K562 (cell line): ENCODE measurements around the gene ZNF35. TPM values are rescaled to one million over a fixed set of nuclear protein-coding genes. Genes with fewer than 3 reads are reported as not detected.

Source experiments
- ATAC-seq: fragments of 200-7000 bp; cut with Tn5 transposase; 3 replicates; pipeline ENCODE4 v1.9.1; 2020; ENCODE audit warnings: moderate library complexity
- Bru-seq: library from RNA; stranded (reverse); fragments of 400-500 nt; gene quantifications from one replicate; lab custom pipeline; 2021; lab: Mats Ljungman, UMichigan
- BruChase-seq, 2 experiments: library from RNA; stranded (reverse); fragments of 400-500 nt; gene quantifications; one replicate each; lab custom pipeline; 2021; lab: Mats Ljungman, UMichigan
- BruUV-seq: library from RNA; stranded (reverse); fragments of 400-500 nt; replicated peaks from 2 replicates; lab custom pipeline; 2021; lab: Mats Ljungman, UMichigan
- CTCF ChIA-PET: fragments of 300-600 bp; formaldehyde crosslinking; extraction: SDS; loops from one replicate; lab custom pipeline; 2021; ENCODE audit warnings: low intra/inter-chr PET ratio; lab: Yijun Ruan, JAX
- POLR2A ChIA-PET: fragments of 300-600, 350-650 bp; sonication (Branson Sonifier 250); formaldehyde crosslinking; extraction: SDS; loops from one replicate; lab custom pipeline; 2021; ENCODE audit warnings: antibody characterized with exemption, inconsistent platforms; lab: Yijun Ruan, JAX
- DNase-seq, 4 experiments: peaks; one replicate each; pipeline versions ENCODE4 v3.0.0 to v3.0.0-alpha.2; 2011 to 2018; ENCODE audit warnings: low spot score in 3 of 4, mixed read lengths in 3 of 4; ENCODE audit errors: extremely low read depth in 1 of 4
- FAIRE-seq: peaks from 2 replicates; lab custom pipeline; 2011; peaks lifted over from hg19 to GRCh38; lab: Jason Lieb, UNC
- H2AFZ ChIP-seq: 2 replicates; pipeline ENCODE4 v1.6.0; 2011; ENCODE audit warnings: low read depth, low read length, control low read depth, inconsistent platforms
- H3K27ac ChIP-seq: fragments of 200-600 bp; 3 replicates; pipeline ENCODE4 v1.8.0; 2011; ENCODE audit warnings: low read depth, mild to moderate bottlenecking, control low read depth, inconsistent platforms, low read length, moderate library complexity, mixed read lengths; ENCODE audit errors: extremely low read depth
- H3K27me3 ChIP-seq, 2 experiments: fragments of 300-600 bp in 1 of 2; 2 replicates in 1 of 2; 3 replicates in 1 of 2; pipeline versions ENCODE4 v1.6.0 to v1.8.0; 2011; ENCODE audit warnings: inconsistent platforms in 2 of 2, low read length in 2 of 2, mild to moderate bottlenecking in 1 of 2, mixed read lengths in 1 of 2, moderate library complexity in 1 of 2; ENCODE audit not compliant: control insufficient read depth in 2 of 2, insufficient read depth in 2 of 2
- H3K36me3 ChIP-seq: fragments of 300-600 bp; 3 replicates; pipeline ENCODE4 v1.8.0; 2011; ENCODE audit warnings: mild to moderate bottlenecking, low read length, inconsistent platforms; ENCODE audit not compliant: control insufficient read depth, insufficient read depth
- H3K4me1 ChIP-seq, 2 experiments: fragments of 200-600 bp in 1 of 2; replicated peaks in 1 of 2; 2 replicates in 1 of 2; 3 replicates in 1 of 2; pipeline versions ENCODE4 v1.5.1 to v1.8.0; 2011; ENCODE audit warnings: inconsistent platforms in 2 of 2, low read length in 2 of 2, mild to moderate bottlenecking in 1 of 2, mixed read lengths in 1 of 2, moderate library complexity in 1 of 2; ENCODE audit not compliant: control insufficient read depth in 2 of 2, insufficient read depth in 2 of 2
- H3K4me2 ChIP-seq: 2 replicates; pipeline ENCODE4 v1.6.1; 2011; ENCODE audit warnings: low read length, control low read depth, inconsistent platforms, mixed read lengths; ENCODE audit not compliant: insufficient read depth
- H3K4me3 ChIP-seq: fragments of 200-600 bp; sonication (generic), shearing (Covaris generic); 2 replicates; pipeline ENCODE4 v1.5.1; 2016; ENCODE audit warnings: control low read depth, inconsistent platforms
- H3K79me2 ChIP-seq: fragments of 200-600 bp; 3 replicates; pipeline ENCODE4 v1.8.0; 2011; ENCODE audit warnings: low read length, inconsistent platforms; ENCODE audit not compliant: control insufficient read depth, insufficient read depth
- H3K9ac ChIP-seq, 2 experiments: 2 replicates each; pipeline versions ENCODE4 v1.6.0 to v1.6.1; 2011; ENCODE audit warnings: low read depth in 2 of 2, low read length in 2 of 2, control low read depth in 1 of 2, inconsistent platforms in 1 of 2, mild to moderate bottlenecking in 1 of 2, mixed read lengths in 1 of 2; ENCODE audit not compliant: insufficient read depth in 1 of 2
- H3K9me1 ChIP-seq: one replicate; pipeline ENCODE4 v1.6.0; 2011; ENCODE audit warnings: inconsistent platforms, mild to moderate bottlenecking, low read length, moderate library complexity; ENCODE audit not compliant: control insufficient read depth, insufficient read depth
- H3K9me3 ChIP-seq: replicated peaks from 2 replicates; pipeline ENCODE4 v1.5.1; 2011; ENCODE audit warnings: low read depth, low read length, inconsistent platforms; ENCODE audit not compliant: control insufficient read depth, insufficient read depth
- H4K20me1 ChIP-seq: replicated peaks from 2 replicates; pipeline ENCODE4 v1.6.1; 2011; ENCODE audit warnings: low read length, inconsistent platforms, mixed read lengths; ENCODE audit not compliant: control insufficient read depth, insufficient read depth
- ATF7 ChIP-seq: fragments of 450-650 bp; IDR thresholded peaks from 2 replicates; pipeline ENCODE4 v1.7.1; 2014; ENCODE audit warnings: mild to moderate bottlenecking, moderate library complexity
- BACH1 ChIP-seq: fragments of 200-800 bp; sonication (Bioruptor generic); IDR thresholded peaks from 2 replicates; pipeline ENCODE4 v1.6.1; 2016; ENCODE audit warnings: missing genetic modification characterization, missing compliant biosample characterization
- GTF2E2 ChIP-seq: fragments of 200-800 bp; sonication (Bioruptor generic); IDR thresholded peaks from 2 replicates; pipeline ENCODE4 v1.6.1; 2016; ENCODE audit warnings: missing genetic modification characterization, missing compliant biosample characterization
- HES1 ChIP-seq: fragments of 450-650 bp; IDR thresholded peaks from 2 replicates; pipeline ENCODE4 v1.6.1; 2016; ENCODE audit warnings: low read depth, mild to moderate bottlenecking, moderate library complexity
- HINFP ChIP-seq: fragments of 450-650 bp; conservative IDR thresholded peaks from 2 replicates; pipeline ENCODE4 v1.6.1; 2016; ENCODE audit warnings: missing genetic modification characterization, low read depth, mild to moderate bottlenecking, control low read depth, missing compliant biosample characterization
- KAT7 ChIP-seq: sonication (generic); formaldehyde crosslinking; IDR thresholded peaks from 2 replicates; pipeline ENCODE4 v1.8.0; 2022; ENCODE audit warnings: missing genetic modification reagents, mild to moderate bottlenecking, borderline replicate concordance
- NCOR1 ChIP-seq: fragments of 450-650 bp; IDR thresholded peaks from 2 replicates; pipeline ENCODE4 v1.6.1; 2016; ENCODE audit warnings: mild to moderate bottlenecking, moderate library complexity
- NFIX ChIP-seq: fragments of 250-450 bp; sonication (Bioruptor Pico); IDR thresholded peaks from 2 replicates; pipeline ENCODE4 v1.4.0; 2020; ENCODE audit warnings: low read depth, mild to moderate bottlenecking, moderate library complexity
- PHF20 ChIP-seq: fragments of 450-650 bp; IDR thresholded peaks from 2 replicates; pipeline ENCODE4 v1.6.1; 2018; ENCODE audit not compliant: partially characterized antibody
- PYGO2 ChIP-seq: fragments of 450-650 bp; IDR thresholded peaks from 2 replicates; pipeline ENCODE4 v1.6.1; 2016; ENCODE audit warnings: mild to moderate bottlenecking, missing genetic modification characterization, moderate library complexity, missing compliant biosample characterization
- SNRNP70 ChIP-seq: fragments of 200-400 bp; formaldehyde crosslinking; optimal IDR thresholded peaks from 2 replicates; pipeline ENCODE3; 2017; ENCODE audit warnings: low read depth, low read length
- ZNF354B ChIP-seq: fragments of 250-450 bp; sonication (Bioruptor Pico); IDR thresholded peaks from 2 replicates; pipeline ENCODE4 v1.4.0; 2020
- ZNF431 ChIP-seq: sonication (generic); formaldehyde crosslinking; IDR thresholded peaks from 2 replicates; pipeline ENCODE4 v1.8.0; 2022; ENCODE audit warnings: mild to moderate bottlenecking, missing genetic modification reagents
- ZNF436 ChIP-seq: fragments of 250-450, 450-650 bp; sonication (Bioruptor Pico); formaldehyde crosslinking; IDR thresholded peaks from 2 replicates; pipeline ENCODE4 v1.7.0; 2020; ENCODE audit warnings: mild to moderate bottlenecking
- ZNF764 ChIP-seq: fragments of 250-450 bp; sonication (Bioruptor Pico); IDR thresholded peaks from 2 replicates; pipeline ENCODE4 v1.4.0; 2020; ENCODE audit warnings: low read depth, mild to moderate bottlenecking, moderate library complexity
- ZNF830 ChIP-seq: fragments of 250-450 bp; sonication (Bioruptor Pico); IDR thresholded peaks from 2 replicates; pipeline ENCODE4 v1.5.0; 2021; ENCODE audit warnings: mild to moderate bottlenecking
- WGBS: fragments of 100-300 bp; shearing (Covaris generic); methylation state at CpG from one replicate; pipeline ENCODE4 v1.1.6; 2016; ENCODE audit warnings: low coverage, mixed read lengths; ENCODE audit not compliant: insufficient coverage; ENCODE audit errors: missing lambda C conversion rate; 5-methylcytosine and 5-hydroxymethylcytosine counted together
- in situ Hi-C: fragments of 300-500 bp; cut with MboI; formaldehyde crosslinking; loops from 4 replicates; pipeline ENCODE4 v1.15.0; 2018; ENCODE audit warnings: inconsistent platforms, mixed read lengths
- intact Hi-C: fragments of 100-400 bp; cut with micrococcal nuclease; formaldehyde crosslinking; loops from 2 replicates; pipeline ENCODE4 v1.14.2; 2022
- long read RNA-seq, 3 experiments: library from polyadenylated mRNA in 2 of 3; library from RNA in 1 of 3; unstranded in 2 of 3; stranded (forward) in 1 of 3; transcript quantifications; one replicate each; pipeline ENCODE4 v2.0.0, GENCODE V29; 2019 to 2022
- polyA minus RNA-seq, 3 experiments: library from RNA; depleted of rRNA, polyadenylated mRNA; stranded (reverse); fragments of >200 nt; gene quantifications; 2 replicates each; pipeline ENCODE4 v1.2.3, GENCODE V29; 2011
- polyA plus RNA-seq, 8 experiments: library from polyadenylated mRNA; depleted of rRNA in 4 of 8; stranded (reverse) in 5 of 8; unstranded in 3 of 8; fragments of >200 nt; fragmentation: Nextera tagmentation in 2 of 8; fragmentation: Illumina TruSeq in 1 of 8; extraction: Ambion mirVana in 2 of 8; extraction: Trizol in 1 of 8; gene quantifications; 2 replicates each; pipeline versions ENCODE4 v1.2.1 to v1.2.3, GENCODE V29; 2011 to 2014; ENCODE audit warnings: inconsistent platforms in 1 of 8, missing spikeins in 1 of 8
- total RNA-seq, 7 experiments: library from RNA; depleted of rRNA in 6 of 7; stranded (reverse); fragments of >200 nt in 6 of 7; fragmentation: Illumina TruSeq in 2 of 7; extraction: Trizol in 2 of 7; gene quantifications; 2 replicates each; pipeline versions ENCODE4 v1.2.1 to v1.2.3, GENCODE V29; 2011 to 2021; ENCODE audit warnings: low replicate concordance in 1 of 7

ZNF35 gene
- 21.1 and 34.6 TPM in 2 replicates for total RNA-seq (2011; cell fraction: chromatin; rRNA removed; ENCODE audit: low replicate concordance)
- total RNA-seq (2011; cell fraction: nucleolus; rRNA removed), result 14.2 and 14.5 TPM in 2 replicates
- total RNA-seq (2011; cell fraction: nucleoplasm; rRNA removed), result 10.5 and 17.5 TPM in 2 replicates
- total RNA-seq (2014; rRNA removed), result 11.5 and 12.2 TPM in 2 replicates
- 18.2 and 21.9 TPM in 2 replicates for total RNA-seq (2014; rRNA removed; fragmentation: Illumina TruSeq; extraction: Trizol)
- 17.6 and 18.2 TPM in 2 replicates for total RNA-seq (2015; rRNA removed; fragmentation: Illumina TruSeq; extraction: Trizol)
- total RNA-seq (2021), result 13.1 and 13.7 TPM in 2 replicates
- 7.5 and 8.2 TPM in 2 replicates for polyA plus RNA-seq (2011; rRNA removed)
- polyA plus RNA-seq (2011; cell fraction: cytosol; rRNA removed), result 2.3 and 4.0 TPM in 2 replicates
- 5.2 and 5.3 TPM in 2 replicates for polyA plus RNA-seq (2011; cell fraction: nucleus; rRNA removed)
- polyA plus RNA-seq (2012), result 5.9 and 8.2 TPM in 2 replicates
- polyA plus RNA-seq (2014; fragmentation: Illumina TruSeq; extraction: Trizol), result 12.3 and 14.8 TPM in 2 replicates
- 10 to 100 TPM; 15.2 to 15.5 TPM for polyA plus RNA-seq (2014; fragmentation: Nextera tagmentation; extraction: Ambion mirVana)
- 8.0 and 8.6 TPM in 2 replicates for polyA plus RNA-seq (2014; rRNA removed)
- polyA minus RNA-seq (2011; rRNA and poly(A)+ RNA removed), result 19.7 and 24.4 TPM in 2 replicates
- 8.1 TPM in 2 replicates for polyA minus RNA-seq (2011; cell fraction: cytosol; rRNA and poly(A)+ RNA removed)
- 9.7 and 17.3 TPM in 2 replicates for polyA minus RNA-seq (2011; cell fraction: nucleus; rRNA and poly(A)+ RNA removed)
- percentile 87 among the genes with signal in this experiment for Bru-seq, nascent RNA
- percentile 85 among the genes with signal in this experiment for BruChase-seq, experiment 1, labeled RNA remaining after a 2-hour chase
- BruChase-seq, experiment 2, labeled RNA remaining after a 6-hour chase, result percentile 83 among the genes with signal in this experiment
- long read RNA-seq, experiment 1, transcript ZNF35-202 (4 exons, 2,661 nt), result minor isoform, 13 of 38 reads
- long read RNA-seq, experiment 1, transcript ZNF35-201 (3 exons, 2,503 nt), result major isoform, 18 of 38 reads
- long read RNA-seq, experiment 1, partial matches to known transcripts, result 0 of 38 reads
- long read RNA-seq, experiment 1, other reads (novel, unspliced or antisense), result 6 of 38 reads
- long read RNA-seq, experiment 2, partial matches to known transcripts, result 2 of 17 reads
- long read RNA-seq, experiment 2, other reads (novel, unspliced or antisense), result 11 of 17 reads
- long read RNA-seq, experiment 3, partial matches to known transcripts, result 1 of 12 reads
- long read RNA-seq, experiment 3, other reads (novel, unspliced or antisense), result 1 of 12 reads

- Histone ChIP-seq H3K27ac (peak within 1 kb of the TSS; percentile 40), H3K4me2 (peak within 1 kb of the TSS; percentile 84), H3K27me3 (no peaks in the 10 kb centered on the region), H3K9me1 (no peaks in the 10 kb centered on the region), H3K9ac (peak within 1 kb of the TSS; percentile 75 to 94), H3K9me3 (peaks cover 12% of the 10 kb centered on the region), H4K20me1 (no peaks in the 10 kb centered on the region), H3K4me3 (peak within 1 kb of the TSS; percentile 80), H3K4me1 (peaks cover 0 to 6% of the 10 kb centered on the region in 2 experiments; a peak in 3 of 5 replicates), H2AFZ (peak within 1 kb of the TSS; percentile 63), H3K36me3 (peaks cover 32% of the 10 kb centered on the region), H3K79me2 (peaks cover 17% of the 10 kb centered on the region)
- 3% methylated on average over 37 of the region's 37 CpGs for WGBS
- peak; percentile 96 for FAIRE-seq
- ChIA-PET CTCF (no interaction called here), POLR2A (interaction anchor here (0.6 to 1.7 kb wide), 6 partner anchors 9 to 81 kb away, joined by 3 to 14 read pairs (median 4); partner anchors contain the start of gene ZNF197)
- intact Hi-C loops (loop anchor here (1.0 kb wide), 1 partner anchor 24 kb away; no protein-coding TSS in a partner anchor), in situ Hi-C loops (no loop called here)
- BruUV-seq, result TSS peak; percentile 61
- DNase-seq, result peak; percentile 91 to 95 (median 94)
- ATAC-seq, result peak; percentile 99
- TF ChIP-seq ZNF830 (CRISPR knock-in tag) (no peak), NFIX (CRISPR knock-in tag) (no peak), NCOR1 (no peak), KAT7 (no peak), PYGO2 (tag) (no peak), SNRNP70 (no peak), HES1 (no peak), HINFP (tag) (no peak), BACH1 (tag) (no peak), ZNF431 (CRISPR knock-in tag) (0 out of 2 replicates have a peak, but pooled peaks have one; percentile 52), ZNF764 (CRISPR knock-in tag) (no peak), PHF20 (peak; percentile 95), ZNF354B (no peak), GTF2E2 (tag) (0 out of 2 replicates have a peak, but pooled peaks have one; percentile 33), ATF7 (peak; percentile 70), ZNF436 (CRISPR knock-in tag) (no peak)
Measured at GRCh38 chr3:44648564-44649229, at the start of gene ZNF35. Gene ZNF35 (plus strand): TSS chr3:44648732. CDS start chr3:44651068, 2,336 bp downstream.
